Occipital lobe (tissue), 2 donors: Measurements from ENCODE around the gene BCOR. TPM values are rescaled to one million over a fixed set of nuclear protein-coding genes. Genes with fewer than 3 reads are reported as not detected.
A peak's percentile ranks its signal among the peaks of the same experiment; 100 is the strongest.

Source experiments
- DNase-seq: peaks from one replicate; lab custom pipeline; 2025; lab: John Stamatoyannopoulos, UW
- total RNA-seq: library from RNA; depleted of rRNA; stranded (reverse); fragments of >200 nt; gene quantifications from one replicate; pipeline ENCODE4 v1.2.3, GENCODE V29; 2014

The BCOR gene
- 26.0 TPM for total RNA-seq

- peak; percentile 70 for DNase-seq
These were observed at the start of gene BCOR for GRCh38 chrX:40097504-40098263. Gene BCOR (minus strand): TSS chrX:40097958. CDS start chrX:40077929, 20,029 bp downstream.

GRCh38 chrX:40147126-40147952 is 49.6 kb upstream of the BCOR start:
- DNase-seq: no peak

- DNase-seq: no peak
These were observed 48.7 kb upstream of the BCOR start for GRCh38 chrX:40146262-40147125.

GRCh38 chrX:40145923-40146261 is 48.1 kb upstream of the BCOR start:
- DNase-seq: no peak

GRCh38 chrX:40145001-40145922 is 47.5 kb upstream of the BCOR start:
- DNase-seq: no peak

- DNase-seq: no peak
These were observed 46.8 kb upstream of the BCOR start for GRCh38 chrX:40144576-40144975.

GRCh38 chrX:40143987-40144386 is 46.2 kb upstream of the BCOR start:
- DNase-seq: no peak

GRCh38 chrX:40143001-40143400 is 45.2 kb upstream of the BCOR start:
- DNase-seq: no peak

GRCh38 chrX:40142417-40142816 is 44.7 kb upstream of the BCOR start:
- DNase-seq: no peak

- DNase-seq: no peak
These were observed 43.1 kb upstream of the BCOR start for GRCh38 chrX:40140706-40141499.

- DNase-seq: no peak
These were observed 35.0 kb upstream of the BCOR start for GRCh38 chrX:40132751-40133150.

- DNase-seq: no peak
These were observed 34.0 kb upstream of the BCOR start for GRCh38 chrX:40131654-40132337.

GRCh38 chrX:40130207-40130606 is 32.4 kb upstream of the BCOR start:
- DNase-seq: no peak

- DNase-seq: no peak
These were observed 29.3 kb upstream of the BCOR start for GRCh38 chrX:40127052-40127451.

GRCh38 chrX:40122487-40122886 is 24.7 kb upstream of the BCOR start:
- no peak for DNase-seq

GRCh38 chrX:40121618-40122017 is 23.9 kb upstream of the BCOR start:
- DNase-seq: no peak

GRCh38 chrX:40120838-40121580 is 23.3 kb upstream of the BCOR start:
- no peak for DNase-seq

- DNase-seq: no peak
These were observed 20.0 kb upstream of the BCOR start for GRCh38 chrX:40117715-40118285.
